Suprapubic skin (tissue), 4 donors: Measurements from ENCODE around the gene CELSR1. TPM values are rescaled to one million over a fixed set of nuclear protein-coding genes. Genes with fewer than 3 reads are reported as not detected.

Experiments used
- DNase-seq, 2 donors: peaks; one replicate each; pipeline ENCODE4 v3.0.0-alpha.2; 2019; ENCODE audit warnings: low spot score in 2 of 2
- H3K27ac ChIP-seq: fragments of 200-600 bp; sonication (generic); one replicate; pipeline ENCODE4 v1.5.1; 2019
- H3K27me3 ChIP-seq: fragments of 200-600 bp; sonication (generic); one replicate; pipeline ENCODE4 v1.5.1; 2019
- H3K36me3 ChIP-seq: fragments of 200-600 bp; sonication (generic); one replicate; pipeline ENCODE4 v1.5.1; 2019
- H3K4me1 ChIP-seq: fragments of 200-600 bp; sonication (generic); one replicate; pipeline ENCODE4 v1.5.1; 2019
- H3K4me3 ChIP-seq: fragments of 200-600 bp; sonication (generic); one replicate; pipeline ENCODE4 v1.5.1; 2019; ENCODE audit warnings: mild to moderate bottlenecking
- H3K9me3 ChIP-seq: fragments of 200-600 bp; sonication (generic); one replicate; pipeline ENCODE4 v1.5.1; 2019
- CTCF ChIP-seq, 2 donors: fragments of 200-600 bp in 1 of 2; fragments of 450-650 bp in 1 of 2; sonication (generic) in 1 of 2; IDR thresholded peaks; one replicate each; pipeline ENCODE4 v1.5.1; 2016 to 2019; ENCODE audit warnings: antibody characterized with exemption in 2 of 2, mild to moderate bottlenecking in 1 of 2, moderate library complexity in 1 of 2
- EP300 ChIP-seq: sonication (generic); formaldehyde crosslinking; IDR thresholded peaks from one replicate; pipeline ENCODE4 v1.6.1; 2017; ENCODE audit warnings: antibody characterized with exemption
- POLR2A ChIP-seq, 2 donors: fragments of 450-650 bp; IDR thresholded peaks; one replicate each; pipeline ENCODE4 v1.6.1; 2017; ENCODE audit warnings: antibody characterized with exemption in 2 of 2, mild to moderate bottlenecking in 2 of 2, moderate library complexity in 2 of 2
- POLR2AphosphoS5 ChIP-seq, 3 donors: sonication (generic); formaldehyde crosslinking; IDR thresholded peaks; one replicate each; pipeline ENCODE4 v1.6.1; 2017; ENCODE audit warnings: antibody characterized with exemption in 3 of 3
- WGBS: methylation state at CpG from one replicate; pipeline ENCODE4 v1.1.5; 2018; 5-methylcytosine and 5-hydroxymethylcytosine counted together
- total RNA-seq, 4 donors: library from RNA; depleted of rRNA; stranded (reverse); fragments of >200 nt; gene quantifications; one replicate each; pipeline ENCODE4 v1.1.0, GENCODE V29; 2016

Gene CELSR1
- total RNA-seq, 4 donors from 2014 or later: 75.6 to 102 (median 77.5) TPM

- Histone ChIP-seq H3K4me3 (no peak overlapping the region), H3K4me1 (peaks cover 2% of the 10 kb centered on the region), H3K27me3 (no peaks in the 10 kb centered on the region), H3K27ac (no peak overlapping the region), H3K9me3 (no peaks in the 10 kb centered on the region), H3K36me3 (no peaks in the 10 kb centered on the region)
- peak in 1 of 2 donors; percentile 58 for DNase-seq
- WGBS: 80% methylated on average over 22 of the region's 23 CpGs
- TF ChIP-seq EP300: no peak
- no peak for TF ChIP-seq POLR2A (IDR thresholded peaks at IDR 0.05)
- TF ChIP-seq CTCF (IDR thresholded peaks at IDR 0.05): no peak
- no peak for TF ChIP-seq POLR2AphosphoS5 (IDR thresholded peaks at IDR 0.05)
Observed at GRCh38 chr22:46569055-46569847, 31.8 kb upstream of the CELSR1 start.

- no peaks in the 10 kb centered on the region for H3K9me3 ChIP-seq
- WGBS: 47% methylated on average over 7 of the region's 7 CpGs
- no peak overlapping the region for H3K27ac ChIP-seq
- H3K4me3 ChIP-seq: no peak overlapping the region
- no peaks in the 10 kb centered on the region for H3K27me3 ChIP-seq
- peak in 1 of 2 donors; percentile 44 for DNase-seq
- no peaks in the 10 kb centered on the region for H3K36me3 ChIP-seq
- TF ChIP-seq CTCF (IDR thresholded peaks at IDR 0.05): no peak
- TF ChIP-seq POLR2A (IDR thresholded peaks at IDR 0.05): no peak
- TF ChIP-seq EP300: no peak
- no peak for TF ChIP-seq POLR2AphosphoS5 (IDR thresholded peaks at IDR 0.05)
- peaks cover 12% of the 10 kb centered on the region for H3K4me1 ChIP-seq
Observed at GRCh38 chr22:46568102-46568809, 30.8 kb upstream of the CELSR1 start.

- WGBS: 98% methylated on average over 1 of the region's 1 CpG
- no peak overlapping the region for H3K4me3 ChIP-seq
- TF ChIP-seq POLR2A (IDR thresholded peaks at IDR 0.05): no peak
- no peak for TF ChIP-seq POLR2AphosphoS5 (IDR thresholded peaks at IDR 0.05)
- H3K4me1 ChIP-seq: peaks cover 15% of the 10 kb centered on the region
- no peaks in the 10 kb centered on the region for H3K9me3 ChIP-seq
- no peaks in the 10 kb centered on the region for H3K36me3 ChIP-seq
- DNase-seq: no peak
- no peak overlapping the region for H3K27ac ChIP-seq
- no peaks in the 10 kb centered on the region for H3K27me3 ChIP-seq
Observed at GRCh38 chr22:46567471-46567870, 30.1 kb upstream of the CELSR1 start.

GRCh38 chr22:46564084-46564714 lies 26.8 kb upstream of the CELSR1 start:
- WGBS: 68% methylated on average over 7 of the region's 9 CpGs
- Histone ChIP-seq H3K4me1 (peaks cover 15% of the 10 kb centered on the region), H3K4me3 (no peak overlapping the region), H3K9me3 (no peaks in the 10 kb centered on the region), H3K27me3 (no peaks in the 10 kb centered on the region), H3K36me3 (no peaks in the 10 kb centered on the region), H3K27ac (no peak overlapping the region)
- DNase-seq: peak in 1 of 2 donors; percentile 65
- TF ChIP-seq POLR2AphosphoS5 (IDR thresholded peaks at IDR 0.05) (no peak), EP300 (no peak), CTCF (IDR thresholded peaks at IDR 0.05) (no peak), POLR2A (IDR thresholded peaks at IDR 0.05) (no peak)

- no peak overlapping the region for H3K27ac ChIP-seq
- TF ChIP-seq EP300 (no peak), CTCF (IDR thresholded peaks at IDR 0.05) (peak; percentile 30 to 79)
- no peaks in the 10 kb centered on the region for H3K27me3 ChIP-seq
- WGBS: 20% methylated on average over 8 of the region's 20 CpGs
- H3K36me3 ChIP-seq: no peaks in the 10 kb centered on the region
- no peaks in the 10 kb centered on the region for H3K9me3 ChIP-seq
- H3K4me3 ChIP-seq: no peak overlapping the region
- H3K4me1 ChIP-seq: peaks cover 15% of the 10 kb centered on the region
- DNase-seq: peak in 1 of 2 donors; percentile 84
Observed at GRCh38 chr22:46563381-46564083, 26.1 kb upstream of the CELSR1 start.
